GM13976 (cell line): ENCODE measurements around the gene BICC1.

ENCODE experiments used
- DNase-seq: peaks from one replicate; pipeline ENCODE4 v3.0.0; 2012; ENCODE audit warnings: low spot score
- CTCF ChIP-seq: IDR thresholded peaks from 2 replicates; pipeline ENCODE4 v1.5.1; 2012; ENCODE audit warnings: borderline replicate concordance, mild to moderate bottlenecking; ENCODE audit not compliant: insufficient read depth; ENCODE audit errors: extremely low read depth, missing control alignments, control extremely low read depth
- in situ Hi-C: fragments of 300-500 bp; cut with MboI; formaldehyde crosslinking; loops from one replicate; pipeline ENCODE4 v1.12.0; 2022; ENCODE audit warnings: low sequenced_read_pairs, mixed read lengths, inconsistent platforms; ENCODE audit not compliant: unreplicated experiment

Gene BICC1

GRCh38 chr10:58531084-58531695 is 18.5 kb downstream of the BICC1 start:
- in situ Hi-C loops = no loop called here
- TF ChIP-seq CTCF = peak; percentile 61
- DNase-seq = no peak

GRCh38 chr10:58535311-58535710 is 22.6 kb downstream of the BICC1 start:
- TF ChIP-seq CTCF = no peak
- in situ Hi-C loops = no loop called here
- no peak for DNase-seq

GRCh38 chr10:58543141-58543540 is 30.5 kb downstream of the BICC1 start:
- in situ Hi-C loops = no loop called here
- TF ChIP-seq CTCF = no peak
- no peak for DNase-seq

GRCh38 chr10:58544135-58544534 is 31.5 kb downstream of the BICC1 start:
- no peak for DNase-seq
- in situ Hi-C loops = no loop called here
- no peak for TF ChIP-seq CTCF

GRCh38 chr10:58545427-58545826 is 32.8 kb downstream of the BICC1 start:
- in situ Hi-C loops = no loop called here
- TF ChIP-seq CTCF = no peak
- DNase-seq = no peak

- in situ Hi-C loops = no loop called here
- TF ChIP-seq CTCF = no peak
- DNase-seq = no peak
Measured at GRCh38 chr10:58546137-58546536, 33.5 kb downstream of the BICC1 start.
